ENCODE measurements around the gene CNTN4. TPM values are rescaled to one million over a fixed set of nuclear protein-coding genes. Genes with fewer than 3 reads are reported as not detected.
A peak's percentile ranks its signal among the peaks of the same experiment; 100 is the strongest.

The CNTN4 gene
- polyA plus RNA-seq, 1 donor = 2.6 TPM

- DNase-seq = no peak
These were observed 824.7 kb downstream of the CNTN4 start for GRCh38 chr3:2923390-2923789.

GRCh38 chr3:2927259-2927658 lies 828.6 kb downstream of the CNTN4 start:
- DNase-seq = no peak

- no peak for DNase-seq
These were observed 830.9 kb downstream of the CNTN4 start for GRCh38 chr3:2929574-2929973.

GRCh38 chr3:2931265-2931664 lies 832.6 kb downstream of the CNTN4 start:
- DNase-seq = no peak

- DNase-seq = no peak
These were observed 835.9 kb downstream of the CNTN4 start for GRCh38 chr3:2934541-2934940.

GRCh38 chr3:2937055-2937454 lies 838.4 kb downstream of the CNTN4 start:
- DNase-seq = no peak

- DNase-seq = peak; percentile 47
These were observed 838.9 kb downstream of the CNTN4 start for GRCh38 chr3:2937592-2937991.

- no peak for DNase-seq
These were observed 840.0 kb downstream of the CNTN4 start for GRCh38 chr3:2938711-2939110.

- DNase-seq = no peak
These were observed 841.4 kb downstream of the CNTN4 start for GRCh38 chr3:2940062-2940461.

GRCh38 chr3:2944628-2945027 lies 846.0 kb downstream of the CNTN4 start:
- DNase-seq = no peak

- DNase-seq = no peak
These were observed 846.5 kb downstream of the CNTN4 start for GRCh38 chr3:2945121-2945520.

- DNase-seq = no peak
These were observed 848.9 kb downstream of the CNTN4 start for GRCh38 chr3:2947536-2947935.

- DNase-seq = no peak
These were observed 850.2 kb downstream of the CNTN4 start for GRCh38 chr3:2948882-2949281.

GRCh38 chr3:2950159-2950558 lies 851.5 kb downstream of the CNTN4 start:
- no peak for DNase-seq

GRCh38 chr3:2957115-2957514 lies 858.4 kb downstream of the CNTN4 start:
- no peak for DNase-seq

GRCh38 chr3:2958551-2958950 lies 859.9 kb downstream of the CNTN4 start:
- peak; percentile 8 for DNase-seq

GRCh38 chr3:2961576-2961975 lies 862.9 kb downstream of the CNTN4 start:
- no peak for DNase-seq

GRCh38 chr3:2967871-2968270 lies 869.2 kb downstream of the CNTN4 start:
- no peak for DNase-seq

GRCh38 chr3:2968475-2968874 lies 869.8 kb downstream of the CNTN4 start:
- no peak for DNase-seq

GRCh38 chr3:2976212-2976611 lies 877.5 kb downstream of the CNTN4 start:
- no peak for DNase-seq

- no peak for DNase-seq
These were observed 878.1 kb downstream of the CNTN4 start for GRCh38 chr3:2976796-2977195.

- no peak for DNase-seq
These were observed 880.5 kb downstream of the CNTN4 start for GRCh38 chr3:2978977-2979732.

- no peak for DNase-seq
These were observed 885.6 kb downstream of the CNTN4 start for GRCh38 chr3:2984005-2984830.

- no peak for DNase-seq
These were observed 886.2 kb downstream of the CNTN4 start for GRCh38 chr3:2984831-2985220.

Measured in hindlimb muscle (tissue), 1 donor.